Endothelial cell of umbilical vein (primary cell): ENCODE results near the gene RPL7L1. TPM values are rescaled to one million over a fixed set of nuclear protein-coding genes. Genes with fewer than 3 reads are reported as not detected.

ENCODE experiments used
- BruUV-seq: library from RNA; stranded (reverse); fragments of 400-500 nt; replicated peaks from 2 replicates; lab custom pipeline; 2021; lab: Mats Ljungman, UMichigan
- CTCF ChIA-PET: fragments of 300-600, 350-600 bp; sonication (Branson Sonifier 250); formaldehyde crosslinking; loops from one replicate; lab custom pipeline; 2021; ENCODE audit warnings: antibody characterized with exemption, inconsistent platforms; lab: Charles Lee
- POLR2A ChIA-PET: fragments of 300-600, 350-600 bp; sonication (Branson Sonifier 250); formaldehyde crosslinking; loops from one replicate; lab custom pipeline; 2021; ENCODE audit warnings: antibody characterized with exemption, inconsistent platforms; lab: Charles Lee
- DNase-seq: peaks from one replicate; pipeline ENCODE4 v3.0.0-alpha.2; 2011; ENCODE audit warnings: low read depth, low spot score
- FAIRE-seq: peaks from 2 replicates; lab custom pipeline; 2011; peaks lifted over from hg19 to GRCh38; lab: Jason Lieb, UNC
- H2AFZ ChIP-seq: 2 replicates; pipeline ENCODE4 v1.6.0; 2012; ENCODE audit warnings: low read depth, low read length, control low read depth, inconsistent platforms
- H3K27ac ChIP-seq: 2 replicates; pipeline ENCODE4 v1.5.1; 2011; ENCODE audit warnings: low read depth, mild to moderate bottlenecking, control low read depth, low read length, moderate library complexity; ENCODE audit not compliant: insufficient read depth
- H3K27me3 ChIP-seq, 2 experiments: 2 replicates each; pipeline versions ENCODE4 v1.6.0 to v1.6.1; 2011; ENCODE audit warnings: low read length in 2 of 2, mixed read lengths in 1 of 2; ENCODE audit not compliant: control insufficient read depth in 2 of 2, insufficient read depth in 2 of 2
- H3K36me3 ChIP-seq, 2 experiments: 2 replicates in 1 of 2; 3 replicates in 1 of 2; pipeline ENCODE4 v1.5.1; 2011; ENCODE audit warnings: low read length in 2 of 2, mild to moderate bottlenecking in 1 of 2, moderate library complexity in 1 of 2; ENCODE audit not compliant: control insufficient read depth in 2 of 2, insufficient read depth in 2 of 2; ENCODE audit errors: extremely low read depth in 1 of 2
- H3K4me1 ChIP-seq: 3 replicates; pipeline ENCODE4 v1.5.1; 2011; ENCODE audit warnings: mild to moderate bottlenecking, low read length; ENCODE audit not compliant: control insufficient read depth, insufficient read depth; ENCODE audit errors: extremely low read depth
- H3K4me2 ChIP-seq: 2 replicates; pipeline ENCODE4 v1.6.1; 2011; ENCODE audit warnings: low read length, control low read depth, mixed read lengths; ENCODE audit not compliant: insufficient read depth
- H3K4me3 ChIP-seq, 3 experiments: fragments of 200-600 bp in 1 of 3; sonication (generic), shearing (Covaris generic) in 1 of 3; replicated peaks in 1 of 3; 2 replicates each; pipeline ENCODE4 v1.5.1; 2011 to 2016; ENCODE audit warnings: control low read depth in 3 of 3, low read length in 3 of 3, mild to moderate bottlenecking in 2 of 3, inconsistent platforms in 1 of 3, low read depth in 1 of 3, moderate library complexity in 1 of 3; ENCODE audit not compliant: insufficient read depth in 1 of 3
- H3K79me2 ChIP-seq: 2 replicates; pipeline ENCODE4 v1.6.0; 2012; ENCODE audit warnings: low read length, inconsistent platforms; ENCODE audit not compliant: control insufficient read depth, insufficient read depth
- H3K9ac ChIP-seq: replicated peaks from 2 replicates; pipeline ENCODE3; 2011; ENCODE audit warnings: low read length, control low read depth; ENCODE audit not compliant: insufficient read depth; ENCODE audit errors: extremely low read depth
- H3K9me1 ChIP-seq: replicated peaks from 3 replicates; pipeline ENCODE4 v1.6.0; 2011; ENCODE audit warnings: mild to moderate bottlenecking, low read length; ENCODE audit not compliant: control insufficient read depth, insufficient read depth; ENCODE audit errors: extremely low read depth
- H3K9me3 ChIP-seq: replicated peaks from 2 replicates; pipeline ENCODE4 v1.5.1; 2012; ENCODE audit warnings: low read length, inconsistent platforms; ENCODE audit not compliant: control insufficient read depth, insufficient read depth
- H4K20me1 ChIP-seq: replicated peaks from 2 replicates; pipeline ENCODE3; 2011; ENCODE audit warnings: mild to moderate bottlenecking, low read length; ENCODE audit not compliant: control insufficient read depth, insufficient read depth; ENCODE audit errors: extremely low read depth
- EZH2 ChIP-seq: IDR thresholded peaks from 2 replicates; pipeline ENCODE4 v1.6.1; 2012; ENCODE audit warnings: borderline replicate concordance, low read depth, mild to moderate bottlenecking, moderate library complexity, low read length, inconsistent platforms; ENCODE audit not compliant: severe bottlenecking
- FOS ChIP-seq: IDR thresholded peaks from 2 replicates; pipeline ENCODE4 v1.6.1; 2011; ENCODE audit warnings: mild to moderate bottlenecking, low read length, moderate library complexity, borderline replicate concordance; ENCODE audit not compliant: insufficient read depth
- GATA2 ChIP-seq: IDR thresholded peaks from 2 replicates; pipeline ENCODE4 v1.7.0; 2011; ENCODE audit warnings: low read depth, mild to moderate bottlenecking, moderate library complexity, mixed read lengths, low read length; ENCODE audit not compliant: insufficient read length, insufficient read depth
- JUN ChIP-seq: IDR thresholded peaks from 2 replicates; pipeline ENCODE4 v1.6.1; 2011; ENCODE audit warnings: borderline replicate concordance, low read depth; ENCODE audit not compliant: insufficient read length, insufficient read depth
- MYC ChIP-seq: IDR thresholded peaks from one replicate; pipeline ENCODE4 v1.6.1; 2011; ENCODE audit warnings: mild to moderate bottlenecking, low read depth, low read length
- POLR2A ChIP-seq: IDR thresholded peaks from 2 replicates; pipeline ENCODE4 v1.6.1; 2012; ENCODE audit warnings: low read depth, mild to moderate bottlenecking, control low read depth, low read length
- POLR2AphosphoS5 ChIP-seq: IDR thresholded peaks from 2 replicates; pipeline ENCODE4 v1.6.1; 2012; ENCODE audit warnings: low read depth, mild to moderate bottlenecking, control low read depth, low read length, moderate library complexity; ENCODE audit not compliant: insufficient read depth
- dilution Hi-C: fragments of 300-500 bp; cut with MboI; formaldehyde crosslinking; loops from one replicate; pipeline ENCODE4 v1.15.0; 2019; ENCODE audit warnings: low sequenced_read_pairs; ENCODE audit not compliant: extremely low pct_ligation_motif_present
- intact Hi-C: fragments of 100-400 bp; cut with micrococcal nuclease; formaldehyde crosslinking; loops from one replicate; pipeline ENCODE4 v1.10.0; 2022
- polyA plus RNA-seq, 4 experiments: library from polyadenylated mRNA; depleted of rRNA in 3 of 4; stranded (reverse) in 3 of 4; unstranded in 1 of 4; fragments of >200 nt; gene quantifications; 2 replicates each; pipeline versions ENCODE4 v1.2.1 to v1.2.3, GENCODE V29; 2011 to 2012; ENCODE audit warnings: missing spikeins in 1 of 4
- total RNA-seq: library from RNA; stranded (reverse); gene quantifications from 2 replicates; pipeline ENCODE4 v1.2.3, GENCODE V29; 2021
- TF ChIP-seq, protein P1 (sequence below), 2 donors: IDR thresholded peaks; 1 replicate in 1 of 2; 2 replicates in 1 of 2; pipeline ENCODE4 v1.5.1; 2011; ENCODE audit warnings: low read length in 2 of 2, mild to moderate bottlenecking in 2 of 2, moderate library complexity in 2 of 2, control low read depth in 1 of 2, inconsistent platforms in 1 of 2, low read depth in 1 of 2; ENCODE audit not compliant: insufficient read depth in 1 of 2; ENCODE audit errors: extremely low read depth in 1 of 2
- TF ChIP-seq, protein P2 (sequence below): IDR thresholded peaks from 2 replicates; pipeline ENCODE4 v1.6.1; 2011; ENCODE audit not compliant: insufficient read depth, insufficient read length

RPL7L1 gene
- total and polyA plus RNA-seq, 2 donors (not counting 3 experiments of a cell fraction or from before 2014, with no cell fraction given): 36.9 to 103 TPM

- DNase-seq (no peak), FAIRE-seq (no peak)
- no peaks in the 10 kb centered on the region for H3K4me1 ChIP-seq
- H3K27me3 ChIP-seq: no peaks in the 10 kb centered on the region
- H3K9me1 ChIP-seq: no peaks in the 10 kb centered on the region
- BruUV-seq: no TSS peak
- H3K79me2 ChIP-seq: no peaks in the 10 kb centered on the region
- H4K20me1 ChIP-seq: no peaks in the 10 kb centered on the region
- TF ChIP-seq FOS (no peak), JUN (no peak), GATA2 (no peak), POLR2AphosphoS5 (no peak), POLR2A (no peak), EZH2 (no peak), MYC (no peak)
- TF ChIP-seq, protein P1, sequence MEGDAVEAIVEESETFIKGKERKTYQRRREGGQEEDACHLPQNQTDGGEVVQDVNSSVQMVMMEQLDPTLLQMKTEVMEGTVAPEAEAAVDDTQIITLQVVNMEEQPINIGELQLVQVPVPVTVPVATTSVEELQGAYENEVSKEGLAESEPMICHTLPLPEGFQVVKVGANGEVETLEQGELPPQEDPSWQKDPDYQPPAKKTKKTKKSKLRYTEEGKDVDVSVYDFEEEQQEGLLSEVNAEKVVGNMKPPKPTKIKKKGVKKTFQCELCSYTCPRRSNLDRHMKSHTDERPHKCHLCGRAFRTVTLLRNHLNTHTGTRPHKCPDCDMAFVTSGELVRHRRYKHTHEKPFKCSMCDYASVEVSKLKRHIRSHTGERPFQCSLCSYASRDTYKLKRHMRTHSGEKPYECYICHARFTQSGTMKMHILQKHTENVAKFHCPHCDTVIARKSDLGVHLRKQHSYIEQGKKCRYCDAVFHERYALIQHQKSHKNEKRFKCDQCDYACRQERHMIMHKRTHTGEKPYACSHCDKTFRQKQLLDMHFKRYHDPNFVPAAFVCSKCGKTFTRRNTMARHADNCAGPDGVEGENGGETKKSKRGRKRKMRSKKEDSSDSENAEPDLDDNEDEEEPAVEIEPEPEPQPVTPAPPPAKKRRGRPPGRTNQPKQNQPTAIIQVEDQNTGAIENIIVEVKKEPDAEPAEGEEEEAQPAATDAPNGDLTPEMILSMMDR (IDR thresholded peaks at IDR 0.05; ENCODE audit: extremely low read depth in 1 of 2, insufficient read depth in 1 of 2, low read depth in 1 of 2, low read length in 2 of 2): no peak
- TF ChIP-seq, protein P2, sequence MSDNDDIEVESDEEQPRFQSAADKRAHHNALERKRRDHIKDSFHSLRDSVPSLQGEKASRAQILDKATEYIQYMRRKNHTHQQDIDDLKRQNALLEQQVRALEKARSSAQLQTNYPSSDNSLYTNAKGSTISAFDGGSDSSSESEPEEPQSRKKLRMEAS: no peak
- ChIA-PET CTCF (no interaction called here), POLR2A (no interaction called here)
- no peak overlapping the region for H3K4me2 ChIP-seq
- intact Hi-C loops (no loop called here), dilution Hi-C loops (no loop called here)
- no peaks in the 10 kb centered on the region for H3K9me3 ChIP-seq
- H3K4me3 ChIP-seq: no peak overlapping the region
- H2AFZ ChIP-seq: no peak overlapping the region
- H3K27ac ChIP-seq: no peak overlapping the region
- H3K9ac ChIP-seq: no peak overlapping the region
- H3K36me3 ChIP-seq: peaks cover 0 to 2% of the 10 kb centered on the region in 2 experiments
Measured at GRCh38 chr6:42845327-42845694, 34.1 kb upstream of the RPL7L1 start.
